Glutamatergic neuron (in vitro differentiated cells): ENCODE data around the gene TAP1. TPM values are rescaled to one million over a fixed set of nuclear protein-coding genes. Genes with fewer than 3 reads are reported as not detected.

ENCODE experiments used
- DNase-seq: peaks from one replicate; pipeline ENCODE4 v3.0.0; 2022
- H3K27ac Mint-ChIP-seq: one replicate; pipeline ENCODE4 v1.8.0; 2020; ENCODE audit warnings: mild to moderate bottlenecking, mixed read lengths, inconsistent platforms; ENCODE audit not compliant: unreplicated experiment
- H3K27me3 Mint-ChIP-seq: one replicate; pipeline ENCODE4 v1.8.0; 2020; ENCODE audit warnings: mild to moderate bottlenecking, moderate library complexity, mixed read lengths, inconsistent platforms; ENCODE audit not compliant: unreplicated experiment
- H3K36me3 Mint-ChIP-seq: one replicate; pipeline ENCODE4 v1.8.0; 2020; ENCODE audit warnings: mild to moderate bottlenecking, mixed read lengths, inconsistent platforms; ENCODE audit not compliant: unreplicated experiment
- H3K4me1 Mint-ChIP-seq: one replicate; pipeline ENCODE4 v1.8.0; 2020; ENCODE audit warnings: mild to moderate bottlenecking, low read depth, mixed read lengths, inconsistent platforms; ENCODE audit not compliant: unreplicated experiment
- H3K4me3 Mint-ChIP-seq: one replicate; pipeline ENCODE4 v1.8.0; 2020; ENCODE audit warnings: mild to moderate bottlenecking, mixed read lengths, inconsistent platforms; ENCODE audit not compliant: unreplicated experiment
- H3K9me3 Mint-ChIP-seq: one replicate; pipeline ENCODE4 v1.8.0; 2020; ENCODE audit warnings: mild to moderate bottlenecking, moderate library complexity, mixed read lengths, inconsistent platforms; ENCODE audit not compliant: unreplicated experiment
- CTCF ChIP-seq: fragments of 200-600 bp; sonication (generic); IDR thresholded peaks from one replicate; pipeline ENCODE4 v1.5.0; 2021; ENCODE audit not compliant: partially characterized antibody, unreplicated experiment
- long read RNA-seq: library from polyadenylated mRNA; unstranded; transcript quantifications from one replicate; pipeline ENCODE4 v2.0.0, GENCODE V29; 2020; ENCODE audit not compliant: unreplicated experiment
- total RNA-seq: library from RNA; stranded (reverse); fragmentation: NEBNext Ultra II Directional; extraction: Animal tissue kit (Norgen Biotek cat#: 25700); gene quantifications from one replicate; pipeline ENCODE4 v1.2.1, GENCODE V29; 2021; ENCODE audit not compliant: unreplicated experiment

The TAP1 gene
- total RNA-seq, result 0.25 TPM
- long read RNA-seq, result 0 reads

- Mint-ChIP-seq H3K27me3 (peaks cover 29% of the 10 kb centered on the region), H3K9me3 (peaks cover 12% of the 10 kb centered on the region), H3K4me1 (no peaks in the 10 kb centered on the region), H3K27ac (no peak within 1 kb of the TSS), H3K4me3 (peak within 1 kb of the TSS; percentile 93), H3K36me3 (peaks cover 6% of the 10 kb centered on the region)
- peak; percentile 39 for TF ChIP-seq CTCF
- DNase-seq, result peak; percentile 89
Measured at GRCh38 chr6:32853541-32854375, at the start of gene TAP1, which contains the start of gene PSMB9. Gene TAP1 (minus strand): TSS chr6:32853704. CDS start chr6:32853636, 68 bp downstream. Gene PSMB9 (plus strand): TSS chr6:32854192. CDS start chr6:32854230, 38 bp downstream.

GRCh38 chr6:32895006-32895345 is 41.5 kb upstream of the TAP1 start:
- Mint-ChIP-seq H3K4me1 (peaks cover 9% of the 10 kb centered on the region), H3K9me3 (peaks cover 6% of the 10 kb centered on the region), H3K27me3 (peaks cover 1% of the 10 kb centered on the region), H3K36me3 (no peaks in the 10 kb centered on the region), H3K4me3 (peak overlapping the region; percentile 97), H3K27ac (peak overlapping the region; percentile 95)
- DNase-seq, result no peak
- TF ChIP-seq CTCF, result no peak

DNA sequence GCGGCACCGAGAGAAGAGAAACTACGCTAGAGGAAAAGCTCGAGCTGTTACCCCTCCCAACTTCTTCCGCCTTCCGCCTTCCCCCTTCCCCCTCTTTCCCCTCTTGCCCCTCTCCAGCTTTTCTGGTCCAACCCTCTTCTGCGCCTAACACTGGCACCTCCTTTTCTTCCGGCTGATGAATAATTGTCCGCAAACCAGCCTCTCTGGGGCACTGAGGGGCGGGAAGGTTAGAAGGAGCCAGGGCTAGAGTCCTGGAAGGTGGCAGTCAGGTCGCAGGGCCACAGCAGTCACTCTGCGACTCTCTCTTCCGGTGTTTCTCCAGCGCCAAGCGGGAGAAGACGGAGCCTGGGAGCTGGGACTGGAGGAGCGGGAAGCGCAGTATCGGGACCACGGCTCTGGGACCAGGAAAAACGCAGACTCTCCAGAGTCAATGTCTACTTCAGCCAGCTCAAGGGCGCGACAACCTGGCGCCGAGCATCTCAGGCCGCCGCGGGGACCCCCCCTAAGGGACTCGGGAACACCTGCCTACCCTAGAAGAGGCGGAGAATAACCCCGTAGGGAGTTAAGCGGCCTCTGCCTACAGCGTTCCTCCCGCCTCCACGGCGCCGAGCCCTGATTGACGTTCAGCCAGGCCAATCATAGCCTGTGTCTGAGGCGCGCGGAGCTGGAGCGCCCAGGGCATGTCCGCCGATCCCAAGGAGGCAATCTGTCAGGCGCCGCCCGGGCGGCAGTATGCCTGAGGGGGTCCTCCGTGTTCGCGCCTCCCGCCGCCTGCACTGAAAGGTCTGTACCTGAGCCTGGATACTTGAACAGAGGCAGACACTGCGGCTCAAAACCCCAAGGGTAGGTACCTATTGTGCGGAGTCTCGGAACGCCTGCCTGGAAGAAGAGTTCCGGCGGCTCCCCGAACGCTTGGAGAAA is 40.8 kb upstream of the TAP1 start:
- Mint-ChIP-seq H3K27me3 (peaks cover 1% of the 10 kb centered on the region), H3K4me1 (peaks cover 9% of the 10 kb centered on the region), H3K36me3 (no peaks in the 10 kb centered on the region), H3K4me3 (peak overlapping the region; percentile 97), H3K27ac (peak overlapping the region; percentile 95), H3K9me3 (peaks cover 6% of the 10 kb centered on the region)
- no peak for TF ChIP-seq CTCF
- peak; percentile 97 for DNase-seq

DNA sequence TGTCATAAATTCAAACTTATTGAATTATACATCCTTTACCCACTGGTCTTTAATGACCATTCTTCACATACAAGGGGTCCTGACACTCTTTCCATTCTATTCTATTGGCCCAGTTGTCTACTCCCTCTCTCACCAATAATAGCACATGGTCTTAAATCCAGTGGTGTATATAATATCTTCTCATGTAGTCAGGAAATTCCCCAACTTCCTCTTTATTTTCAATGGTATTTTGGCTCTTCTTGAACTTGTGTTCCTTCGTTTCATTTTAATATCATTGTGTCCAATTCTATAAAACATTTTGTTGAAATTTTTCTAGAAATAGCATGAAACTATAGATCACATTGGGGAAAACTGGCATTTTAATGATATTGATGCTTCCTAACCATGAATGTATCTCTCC is 37.3 kb upstream of the TAP1 start:
- Mint-ChIP-seq H3K27ac (no peak overlapping the region), H3K36me3 (no peaks in the 10 kb centered on the region), H3K9me3 (peaks cover 6% of the 10 kb centered on the region), H3K4me3 (no peak overlapping the region), H3K27me3 (peaks cover 1% of the 10 kb centered on the region), H3K4me1 (peaks cover 6% of the 10 kb centered on the region)
- no peak for DNase-seq
- TF ChIP-seq CTCF, result no peak

DNA sequence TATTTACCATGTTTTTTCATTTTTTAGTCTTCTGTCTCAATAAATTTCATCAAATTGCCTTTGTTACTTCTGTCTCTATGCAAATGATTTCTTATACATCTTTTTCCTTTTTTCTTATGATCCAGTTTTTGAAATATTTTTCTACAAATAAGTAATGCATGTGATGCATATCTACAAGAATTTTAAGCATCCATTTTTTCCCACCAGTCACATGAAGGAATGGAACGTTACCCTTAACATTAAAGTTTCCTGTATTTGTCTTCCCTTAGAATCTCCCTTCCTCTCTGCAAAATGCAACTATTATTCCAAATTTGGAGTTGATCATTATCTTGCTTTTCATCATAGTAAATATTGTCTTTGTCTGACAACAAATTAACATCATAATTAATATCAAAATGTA is 36.0 kb upstream of the TAP1 start:
- no peak for TF ChIP-seq CTCF
- no peaks in the 10 kb centered on the region for H3K27me3 Mint-ChIP-seq
- H3K4me3 Mint-ChIP-seq, result no peak overlapping the region
- no peak overlapping the region for H3K27ac Mint-ChIP-seq
- DNase-seq, result no peak
- peaks cover 3% of the 10 kb centered on the region for H3K9me3 Mint-ChIP-seq
- H3K36me3 Mint-ChIP-seq, result no peaks in the 10 kb centered on the region
- no peaks in the 10 kb centered on the region for H3K4me1 Mint-ChIP-seq
